Liver (tissue), 2 donors: ENCODE data around the gene AP2A2.

Experiments used
- YY1 ChIP-seq: IDR thresholded peaks from 2 replicates; pipeline ENCODE4 v1.6.1; 2016; ENCODE audit warnings: antibody characterized with exemption, mild to moderate bottlenecking
- TF ChIP-seq, protein P1 (sequence below): fragments of 150-350 bp; IDR thresholded peaks from 2 replicates; pipeline ENCODE4 v1.5.1; 2017; ENCODE audit warnings: improper control_type of control experiment, low read depth, low read length; ENCODE audit not compliant: missing input control
- donor health status: healthy.

GRCh38 chr11:1011320-1011698, 85.6 kb downstream of the AP2A2 start:
- no peak for TF ChIP-seq YY1
- TF ChIP-seq, protein P1, sequence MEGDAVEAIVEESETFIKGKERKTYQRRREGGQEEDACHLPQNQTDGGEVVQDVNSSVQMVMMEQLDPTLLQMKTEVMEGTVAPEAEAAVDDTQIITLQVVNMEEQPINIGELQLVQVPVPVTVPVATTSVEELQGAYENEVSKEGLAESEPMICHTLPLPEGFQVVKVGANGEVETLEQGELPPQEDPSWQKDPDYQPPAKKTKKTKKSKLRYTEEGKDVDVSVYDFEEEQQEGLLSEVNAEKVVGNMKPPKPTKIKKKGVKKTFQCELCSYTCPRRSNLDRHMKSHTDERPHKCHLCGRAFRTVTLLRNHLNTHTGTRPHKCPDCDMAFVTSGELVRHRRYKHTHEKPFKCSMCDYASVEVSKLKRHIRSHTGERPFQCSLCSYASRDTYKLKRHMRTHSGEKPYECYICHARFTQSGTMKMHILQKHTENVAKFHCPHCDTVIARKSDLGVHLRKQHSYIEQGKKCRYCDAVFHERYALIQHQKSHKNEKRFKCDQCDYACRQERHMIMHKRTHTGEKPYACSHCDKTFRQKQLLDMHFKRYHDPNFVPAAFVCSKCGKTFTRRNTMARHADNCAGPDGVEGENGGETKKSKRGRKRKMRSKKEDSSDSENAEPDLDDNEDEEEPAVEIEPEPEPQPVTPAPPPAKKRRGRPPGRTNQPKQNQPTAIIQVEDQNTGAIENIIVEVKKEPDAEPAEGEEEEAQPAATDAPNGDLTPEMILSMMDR: no peak
